Liver (tissue), 3 donors: ENCODE results near the gene DHH.

Source experiments
- ATF3 ChIP-seq: IDR thresholded peaks from 2 replicates; pipeline ENCODE4 v1.6.1; 2016; ENCODE audit warnings: antibody characterized with exemption
- EGR1 ChIP-seq, 2 donors: IDR thresholded peaks; 2 replicates each; pipeline ENCODE4 v1.6.1; 2016 to 2018; ENCODE audit warnings: antibody characterized with exemption in 2 of 2, low read depth in 2 of 2
- FOXA2 ChIP-seq: IDR thresholded peaks from 2 replicates; pipeline ENCODE4 v1.6.1; 2016; ENCODE audit warnings: antibody characterized with exemption
- GABPA ChIP-seq, 2 donors: IDR thresholded peaks in 1 of 2; conservative IDR thresholded peaks in 1 of 2; 2 replicates each; pipeline ENCODE4 v1.6.1; 2016; ENCODE audit warnings: antibody characterized with exemption in 2 of 2, mild to moderate bottlenecking in 1 of 2, moderate library complexity in 1 of 2
- JUND ChIP-seq, 2 donors: IDR thresholded peaks; 2 replicates each; pipeline ENCODE4 v1.6.1; 2016; ENCODE audit warnings: antibody characterized with exemption in 2 of 2
- RAD21 ChIP-seq, 2 donors: IDR thresholded peaks; 2 replicates each; pipeline ENCODE4 v1.6.1; 2016; ENCODE audit warnings: antibody characterized with exemption in 2 of 2, mild to moderate bottlenecking in 2 of 2
- RXRA ChIP-seq, 2 donors: IDR thresholded peaks; 2 replicates each; pipeline ENCODE4 v1.6.1; 2017 to 2018; ENCODE audit warnings: antibody characterized with exemption in 2 of 2, mild to moderate bottlenecking in 1 of 2
- SP1 ChIP-seq: IDR thresholded peaks from 2 replicates; pipeline ENCODE4 v1.6.1; 2018; ENCODE audit warnings: antibody characterized with exemption, mild to moderate bottlenecking
- TAF1 ChIP-seq: conservative IDR thresholded peaks from 2 replicates; pipeline ENCODE4 v1.6.1; 2016; ENCODE audit warnings: antibody characterized with exemption, mild to moderate bottlenecking
- YY1 ChIP-seq: IDR thresholded peaks from 2 replicates; pipeline ENCODE4 v1.6.1; 2016; ENCODE audit warnings: antibody characterized with exemption, mild to moderate bottlenecking
- TF ChIP-seq, protein P1 (sequence below): fragments of 150-350 bp; IDR thresholded peaks from 2 replicates; pipeline ENCODE4 v1.5.1; 2017; ENCODE audit warnings: improper control_type of control experiment, low read depth, low read length; ENCODE audit not compliant: missing input control
- TF ChIP-seq, protein P2 (sequence below): IDR thresholded peaks from 2 replicates; pipeline ENCODE4 v1.6.1; 2016; ENCODE audit warnings: antibody characterized with exemption, mild to moderate bottlenecking
- TF ChIP-seq, protein P3 (sequence below): IDR thresholded peaks from 2 replicates; pipeline ENCODE4 v1.6.1; 2016; ENCODE audit warnings: antibody characterized with exemption
- TF ChIP-seq, protein P4 (sequence below): IDR thresholded peaks from 2 replicates; pipeline ENCODE4 v1.6.1; 2016; ENCODE audit warnings: antibody characterized with exemption
- donor health status: healthy.
- donor health status: healthy.

- TF ChIP-seq, protein P1, sequence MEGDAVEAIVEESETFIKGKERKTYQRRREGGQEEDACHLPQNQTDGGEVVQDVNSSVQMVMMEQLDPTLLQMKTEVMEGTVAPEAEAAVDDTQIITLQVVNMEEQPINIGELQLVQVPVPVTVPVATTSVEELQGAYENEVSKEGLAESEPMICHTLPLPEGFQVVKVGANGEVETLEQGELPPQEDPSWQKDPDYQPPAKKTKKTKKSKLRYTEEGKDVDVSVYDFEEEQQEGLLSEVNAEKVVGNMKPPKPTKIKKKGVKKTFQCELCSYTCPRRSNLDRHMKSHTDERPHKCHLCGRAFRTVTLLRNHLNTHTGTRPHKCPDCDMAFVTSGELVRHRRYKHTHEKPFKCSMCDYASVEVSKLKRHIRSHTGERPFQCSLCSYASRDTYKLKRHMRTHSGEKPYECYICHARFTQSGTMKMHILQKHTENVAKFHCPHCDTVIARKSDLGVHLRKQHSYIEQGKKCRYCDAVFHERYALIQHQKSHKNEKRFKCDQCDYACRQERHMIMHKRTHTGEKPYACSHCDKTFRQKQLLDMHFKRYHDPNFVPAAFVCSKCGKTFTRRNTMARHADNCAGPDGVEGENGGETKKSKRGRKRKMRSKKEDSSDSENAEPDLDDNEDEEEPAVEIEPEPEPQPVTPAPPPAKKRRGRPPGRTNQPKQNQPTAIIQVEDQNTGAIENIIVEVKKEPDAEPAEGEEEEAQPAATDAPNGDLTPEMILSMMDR, result no peak
- TF ChIP-seq YY1, result no peak
- no peak for TF ChIP-seq RAD21 (IDR thresholded peaks at IDR 0.05)
- no peak for TF ChIP-seq RXRA (IDR thresholded peaks at IDR 0.05)
- TF ChIP-seq, protein P2, sequence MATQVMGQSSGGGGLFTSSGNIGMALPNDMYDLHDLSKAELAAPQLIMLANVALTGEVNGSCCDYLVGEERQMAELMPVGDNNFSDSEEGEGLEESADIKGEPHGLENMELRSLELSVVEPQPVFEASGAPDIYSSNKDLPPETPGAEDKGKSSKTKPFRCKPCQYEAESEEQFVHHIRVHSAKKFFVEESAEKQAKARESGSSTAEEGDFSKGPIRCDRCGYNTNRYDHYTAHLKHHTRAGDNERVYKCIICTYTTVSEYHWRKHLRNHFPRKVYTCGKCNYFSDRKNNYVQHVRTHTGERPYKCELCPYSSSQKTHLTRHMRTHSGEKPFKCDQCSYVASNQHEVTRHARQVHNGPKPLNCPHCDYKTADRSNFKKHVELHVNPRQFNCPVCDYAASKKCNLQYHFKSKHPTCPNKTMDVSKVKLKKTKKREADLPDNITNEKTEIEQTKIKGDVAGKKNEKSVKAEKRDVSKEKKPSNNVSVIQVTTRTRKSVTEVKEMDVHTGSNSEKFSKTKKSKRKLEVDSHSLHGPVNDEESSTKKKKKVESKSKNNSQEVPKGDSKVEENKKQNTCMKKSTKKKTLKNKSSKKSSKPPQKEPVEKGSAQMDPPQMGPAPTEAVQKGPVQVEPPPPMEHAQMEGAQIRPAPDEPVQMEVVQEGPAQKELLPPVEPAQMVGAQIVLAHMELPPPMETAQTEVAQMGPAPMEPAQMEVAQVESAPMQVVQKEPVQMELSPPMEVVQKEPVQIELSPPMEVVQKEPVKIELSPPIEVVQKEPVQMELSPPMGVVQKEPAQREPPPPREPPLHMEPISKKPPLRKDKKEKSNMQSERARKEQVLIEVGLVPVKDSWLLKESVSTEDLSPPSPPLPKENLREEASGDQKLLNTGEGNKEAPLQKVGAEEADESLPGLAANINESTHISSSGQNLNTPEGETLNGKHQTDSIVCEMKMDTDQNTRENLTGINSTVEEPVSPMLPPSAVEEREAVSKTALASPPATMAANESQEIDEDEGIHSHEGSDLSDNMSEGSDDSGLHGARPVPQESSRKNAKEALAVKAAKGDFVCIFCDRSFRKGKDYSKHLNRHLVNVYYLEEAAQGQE, result no peak
- TF ChIP-seq, protein P3, sequence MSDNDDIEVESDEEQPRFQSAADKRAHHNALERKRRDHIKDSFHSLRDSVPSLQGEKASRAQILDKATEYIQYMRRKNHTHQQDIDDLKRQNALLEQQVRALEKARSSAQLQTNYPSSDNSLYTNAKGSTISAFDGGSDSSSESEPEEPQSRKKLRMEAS, result no peak
- no peak for TF ChIP-seq GABPA (IDR thresholded peaks at IDR 0.05 in 1 of 2, conservative IDR thresholded peaks at IDR 0.05 in 1 of 2)
- no peak for TF ChIP-seq EGR1 (IDR thresholded peaks at IDR 0.05; ENCODE audit: low read depth in 2 of 2)
- TF ChIP-seq TAF1, result no peak
- TF ChIP-seq ATF3, result no peak
- TF ChIP-seq JUND (IDR thresholded peaks at IDR 0.05), result no peak
- TF ChIP-seq FOXA2, result no peak
- TF ChIP-seq, protein P4, sequence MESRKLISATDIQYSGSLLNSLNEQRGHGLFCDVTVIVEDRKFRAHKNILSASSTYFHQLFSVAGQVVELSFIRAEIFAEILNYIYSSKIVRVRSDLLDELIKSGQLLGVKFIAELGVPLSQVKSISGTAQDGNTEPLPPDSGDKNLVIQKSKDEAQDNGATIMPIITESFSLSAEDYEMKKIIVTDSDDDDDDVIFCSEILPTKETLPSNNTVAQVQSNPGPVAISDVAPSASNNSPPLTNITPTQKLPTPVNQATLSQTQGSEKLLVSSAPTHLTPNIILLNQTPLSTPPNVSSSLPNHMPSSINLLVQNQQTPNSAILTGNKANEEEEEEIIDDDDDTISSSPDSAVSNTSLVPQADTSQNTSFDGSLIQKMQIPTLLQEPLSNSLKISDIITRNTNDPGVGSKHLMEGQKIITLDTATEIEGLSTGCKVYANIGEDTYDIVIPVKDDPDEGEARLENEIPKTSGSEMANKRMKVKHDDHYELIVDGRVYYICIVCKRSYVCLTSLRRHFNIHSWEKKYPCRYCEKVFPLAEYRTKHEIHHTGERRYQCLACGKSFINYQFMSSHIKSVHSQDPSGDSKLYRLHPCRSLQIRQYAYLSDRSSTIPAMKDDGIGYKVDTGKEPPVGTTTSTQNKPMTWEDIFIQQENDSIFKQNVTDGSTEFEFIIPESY, result no peak
- TF ChIP-seq SP1, result no peak
Observed at GRCh38 chr12:49084438-49084837, 10.2 kb downstream of the DHH start.
